ENCODE measurements around the gene AGGF1. TPM values are rescaled to one million over a fixed set of nuclear protein-coding genes. Genes with fewer than 3 reads are reported as not detected.

Gene AGGF1
- total and polyA plus RNA-seq, 12 donors, result 6.7 to 33.7 (median 24.7) TPM

DNA sequence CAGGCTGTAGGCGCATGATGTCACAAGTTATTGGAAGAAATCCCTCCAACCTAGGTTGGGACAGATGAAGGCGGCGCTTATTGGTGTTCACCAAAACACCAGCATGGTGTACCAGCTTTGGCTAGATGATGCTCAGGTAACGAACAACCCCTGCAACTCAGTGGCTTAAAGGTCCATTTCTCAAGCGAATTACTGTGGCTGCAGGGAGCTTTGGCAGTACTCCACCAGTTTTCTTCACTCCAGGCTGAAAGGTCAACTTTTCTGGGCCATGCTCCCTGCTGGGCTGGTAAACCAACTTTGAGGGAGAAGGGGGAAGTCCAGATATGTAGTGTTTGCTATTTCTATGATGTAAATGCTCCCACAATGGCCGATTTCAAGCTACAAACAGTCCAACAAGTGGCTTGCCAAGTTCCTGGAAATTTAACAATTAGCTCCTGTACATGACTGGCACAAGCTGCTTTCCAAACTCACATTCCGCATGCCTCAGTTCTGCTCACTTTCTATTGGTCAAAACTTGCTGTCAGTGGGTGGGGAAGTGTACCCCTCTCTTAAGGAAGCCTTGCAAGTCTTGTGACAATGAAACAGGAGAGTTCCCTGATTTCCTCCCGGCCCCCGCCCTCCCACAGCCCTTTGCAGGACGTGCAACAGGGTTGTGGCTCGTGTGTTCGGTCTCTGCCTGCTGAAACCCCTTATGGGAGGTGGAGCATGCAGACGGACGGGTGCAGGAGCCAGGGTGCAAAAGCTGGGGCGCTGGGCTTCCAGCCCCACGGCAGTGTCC is 57.5 kb downstream of the AGGF1 start:
- 27 to 40% (median 37%) methylated on average over 4 to 16 of the region's 16 CpGs for WGBS, 4 donors
- DNase-seq, result peak; percentile 21 to 53 (median 32)
- H3K4me1 ChIP-seq (replicated peaks in 1 of 2), result peaks cover 5 to 20% of the 10 kb centered on the region in 2 donors
- no peaks in the 10 kb centered on the region for H3K27me3 ChIP-seq
- no peaks in the 10 kb centered on the region for H3K36me3 ChIP-seq (replicated peaks in 1 of 2)
- intact Hi-C loops (cut with DNase I), result no loop called here
- no peaks in the 10 kb centered on the region for H3K9me3 ChIP-seq (replicated peaks in 1 of 3)
- H3K27ac ChIP-seq, result peak overlapping the region in 3 of 5 donors; percentile 75 to 99 (median 95)
- H3K4me3 ChIP-seq, result peak overlapping the region in 3 of 4 donors; percentile 61 to 96 (median 71)
- TF ChIP-seq POLR2A (IDR thresholded peaks at IDR 0.05), result no peak
- TF ChIP-seq, protein P1, sequence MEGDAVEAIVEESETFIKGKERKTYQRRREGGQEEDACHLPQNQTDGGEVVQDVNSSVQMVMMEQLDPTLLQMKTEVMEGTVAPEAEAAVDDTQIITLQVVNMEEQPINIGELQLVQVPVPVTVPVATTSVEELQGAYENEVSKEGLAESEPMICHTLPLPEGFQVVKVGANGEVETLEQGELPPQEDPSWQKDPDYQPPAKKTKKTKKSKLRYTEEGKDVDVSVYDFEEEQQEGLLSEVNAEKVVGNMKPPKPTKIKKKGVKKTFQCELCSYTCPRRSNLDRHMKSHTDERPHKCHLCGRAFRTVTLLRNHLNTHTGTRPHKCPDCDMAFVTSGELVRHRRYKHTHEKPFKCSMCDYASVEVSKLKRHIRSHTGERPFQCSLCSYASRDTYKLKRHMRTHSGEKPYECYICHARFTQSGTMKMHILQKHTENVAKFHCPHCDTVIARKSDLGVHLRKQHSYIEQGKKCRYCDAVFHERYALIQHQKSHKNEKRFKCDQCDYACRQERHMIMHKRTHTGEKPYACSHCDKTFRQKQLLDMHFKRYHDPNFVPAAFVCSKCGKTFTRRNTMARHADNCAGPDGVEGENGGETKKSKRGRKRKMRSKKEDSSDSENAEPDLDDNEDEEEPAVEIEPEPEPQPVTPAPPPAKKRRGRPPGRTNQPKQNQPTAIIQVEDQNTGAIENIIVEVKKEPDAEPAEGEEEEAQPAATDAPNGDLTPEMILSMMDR (IDR thresholded peaks at IDR 0.05), result no peak

DNA sequence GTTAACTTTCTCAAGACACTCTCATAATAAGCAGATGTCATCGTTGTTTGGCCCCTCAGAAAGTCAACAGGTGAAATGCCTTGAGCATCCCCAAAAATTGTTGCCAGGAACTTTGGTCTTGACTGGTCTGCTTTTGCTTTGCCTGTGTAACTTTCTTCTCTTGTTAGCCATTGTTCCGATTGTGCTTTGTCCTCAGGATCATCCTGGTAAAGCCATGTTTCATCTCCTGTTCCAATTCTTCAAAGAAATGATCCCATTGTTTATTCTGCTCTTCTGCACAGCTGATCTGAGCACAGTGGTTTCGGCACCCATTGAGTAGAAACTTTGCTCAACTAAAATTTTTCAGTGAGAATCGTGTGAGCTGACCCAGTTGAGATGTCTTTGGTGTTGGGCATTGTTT is 65.0 kb downstream of the AGGF1 start:
- H3K4me1 ChIP-seq (replicated peaks in 1 of 2), result no peaks in the 10 kb centered on the region
- H3K27ac ChIP-seq, result no peak overlapping the region
- intact Hi-C loops (cut with DNase I), result no loop called here
- WGBS, 4 donors, result 86 to 94% (median 93%) methylated on average over 4 of the region's 4 CpGs
- no peaks in the 10 kb centered on the region for H3K36me3 ChIP-seq (replicated peaks in 1 of 2)
- no peak for DNase-seq
- TF ChIP-seq, protein P1 (IDR thresholded peaks at IDR 0.05), result no peak
- TF ChIP-seq POLR2A (IDR thresholded peaks at IDR 0.05), result no peak
- H3K27me3 ChIP-seq, result no peaks in the 10 kb centered on the region
- no peaks in the 10 kb centered on the region for H3K9me3 ChIP-seq (replicated peaks in 1 of 3)
- H3K4me3 ChIP-seq, result no peak overlapping the region

GRCh38 chr5:77101298-77101697 is 71.1 kb downstream of the AGGF1 start:
- Histone ChIP-seq H3K27me3 (no peaks in the 10 kb centered on the region), H3K36me3 (replicated peaks in 1 of 2) (no peaks in the 10 kb centered on the region), H3K4me3 (no peak overlapping the region), H3K9me3 (replicated peaks in 1 of 3) (no peaks in the 10 kb centered on the region), H3K27ac (no peak overlapping the region), H3K4me1 (replicated peaks in 1 of 2) (no peaks in the 10 kb centered on the region)
- no peak for TF ChIP-seq POLR2A (IDR thresholded peaks at IDR 0.05)
- TF ChIP-seq, protein P1 (IDR thresholded peaks at IDR 0.05), result no peak
- intact Hi-C loops (cut with DNase I), result no loop called here
- 89 to 94% (median 90%) methylated on average over 4 of the region's 4 CpGs for WGBS, 4 donors
- no peak for DNase-seq

- Histone ChIP-seq H3K27ac (no peak overlapping the region), H3K36me3 (replicated peaks in 1 of 2) (no peaks in the 10 kb centered on the region), H3K4me3 (no peak overlapping the region), H3K27me3 (no peaks in the 10 kb centered on the region), H3K9me3 (replicated peaks in 1 of 3) (no peaks in the 10 kb centered on the region), H3K4me1 (replicated peaks in 1 of 2) (no peaks in the 10 kb centered on the region)
- TF ChIP-seq, protein P1 (IDR thresholded peaks at IDR 0.05), result no peak
- TF ChIP-seq POLR2A (IDR thresholded peaks at IDR 0.05), result no peak
- intact Hi-C loops (cut with DNase I), result no loop called here
- no peak for DNase-seq
- WGBS, 4 donors, result 85 to 93% (median 90%) methylated on average over 7 of the region's 7 CpGs
Measured at GRCh38 chr5:77102549-77102948, 72.3 kb downstream of the AGGF1 start.

Data from adrenal gland (tissue), 12 donors.